Left lung (tissue), 10 donors: Measurements from ENCODE around the gene CYSLTR2. TPM values are rescaled to one million over a fixed set of nuclear protein-coding genes. Genes with fewer than 3 reads are reported as not detected.

ENCODE experiments used
- ATAC-seq: fragments of 200-7000 bp; cut with Tn5 transposase; one replicate; pipeline ENCODE4 v1.9.1; 2020; ENCODE audit warnings: moderate library complexity
- DNase-seq, 4 donors: peaks; one replicate each; pipeline ENCODE4 v3.0.0-alpha.2; 2013 to 2020
- H3K27ac ChIP-seq, 2 donors: fragments of 200-600 bp; sonication (generic) in 1 of 2; one replicate each; pipeline versions ENCODE4 v1.5.0 to v1.8.0; 2020 to 2021
- H3K27me3 ChIP-seq, 2 donors: fragments of 200-600 bp; sonication (generic) in 1 of 2; one replicate each; pipeline versions ENCODE4 v1.5.0 to v1.8.0; 2020 to 2021
- H3K36me3 ChIP-seq, 2 donors: fragments of 200-600 bp; sonication (generic) in 1 of 2; one replicate each; pipeline versions ENCODE4 v1.5.0 to v1.8.0; 2020 to 2021
- H3K4me1 ChIP-seq, 2 donors: fragments of 200-600 bp; one replicate each; pipeline ENCODE4 v1.8.0; 2021
- H3K4me3 ChIP-seq, 2 donors: fragments of 200-600 bp; sonication (generic) in 1 of 2; one replicate each; pipeline versions ENCODE4 v1.5.0 to v1.8.0; 2020 to 2021; ENCODE audit warnings: mild to moderate bottlenecking in 1 of 2
- H3K9me3 ChIP-seq, 2 donors: fragments of 200-600 bp; sonication (generic) in 1 of 2; one replicate each; pipeline versions ENCODE4 v1.5.0 to v1.8.0; 2020 to 2021
- CTCF ChIP-seq, 2 donors: fragments of 200-600 bp; sonication (generic) in 1 of 2; IDR thresholded peaks; one replicate each; pipeline versions ENCODE4 v1.5.0 to v1.8.0; 2021; ENCODE audit warnings: antibody characterized with exemption in 2 of 2
- intact Hi-C, 2 donors: fragments of 100-400 bp; cut with DNase I; formaldehyde crosslinking; loops; one replicate each; pipeline versions ENCODE4 v1.11.2 to v1.14.2; 2022
- polyA plus RNA-seq, 6 donors: library from polyadenylated mRNA; unstranded; fragments of 120-200 nt; gene quantifications; one replicate each; pipeline ENCODE4 v1.2.1, GENCODE V29; 2013; ENCODE audit not compliant: insufficient read length in 6 of 6
- total RNA-seq, 2 donors: library from RNA; stranded (reverse); fragmentation: NEBNext Ultra II Directional; extraction: Animal tissue kit (Norgen Biotek cat#: 25700); gene quantifications; one replicate each; pipeline ENCODE4 v1.2.1, GENCODE V29; 2021
- donor health status: DM: no; HTN: yes; CAD: no.
- donor health status: DM: no; HTN: no; CAD: no.

The CYSLTR2 gene
- total and polyA plus RNA-seq, 8 donors: 0.21 to 1.2 (median 0.37) TPM

DNA sequence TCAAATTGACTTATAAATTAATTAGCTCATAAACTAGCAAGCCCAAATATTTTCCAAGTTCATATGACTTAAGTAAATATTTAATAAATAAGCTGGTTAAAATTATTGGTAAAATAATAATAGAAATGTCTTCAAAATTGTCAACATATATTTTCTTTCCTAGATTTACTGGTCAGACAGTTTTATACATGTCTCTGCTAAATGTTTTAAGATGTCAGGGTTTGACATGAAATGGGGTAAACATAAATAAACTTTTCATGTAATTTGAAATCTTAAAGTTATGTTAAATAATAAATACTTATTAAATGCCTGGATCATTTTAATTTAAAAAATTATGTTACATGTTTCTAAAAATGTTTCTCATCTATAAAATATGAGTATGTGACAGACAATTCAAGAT lies 18.3 kb upstream of the CYSLTR2 start:
- no peak overlapping the region for H3K27ac ChIP-seq
- TF ChIP-seq CTCF (IDR thresholded peaks at IDR 0.05): no peak
- no peak overlapping the region for H3K4me3 ChIP-seq
- DNase-seq (no peak), ATAC-seq (no peak)
- H3K9me3 ChIP-seq: peaks cover 4 to 26% of the 10 kb centered on the region in 2 donors
- H3K27me3 ChIP-seq: no peaks in the 10 kb centered on the region
- H3K4me1 ChIP-seq: no peaks in the 10 kb centered on the region
- H3K36me3 ChIP-seq: no peaks in the 10 kb centered on the region
- intact Hi-C loops: no loop called here

GRCh38 chr13:48636550-48636949 lies 17.2 kb upstream of the CYSLTR2 start:
- no peak for TF ChIP-seq CTCF (IDR thresholded peaks at IDR 0.05)
- Histone ChIP-seq H3K27ac (no peak overlapping the region), H3K9me3 (peaks cover 4 to 26% of the 10 kb centered on the region in 2 donors), H3K27me3 (no peaks in the 10 kb centered on the region), H3K4me3 (no peak overlapping the region), H3K36me3 (no peaks in the 10 kb centered on the region), H3K4me1 (no peaks in the 10 kb centered on the region)
- no peak for ATAC-seq
- intact Hi-C loops: no loop called here
- DNase-seq: no peak

GRCh38 chr13:48637601-48638000 lies 16.1 kb upstream of the CYSLTR2 start:
- DNase-seq (no peak), ATAC-seq (no peak)
- intact Hi-C loops: no loop called here
- Histone ChIP-seq H3K4me3 (no peak overlapping the region), H3K36me3 (no peaks in the 10 kb centered on the region), H3K27me3 (no peaks in the 10 kb centered on the region), H3K9me3 (peaks cover 4 to 26% of the 10 kb centered on the region in 2 donors), H3K27ac (no peak overlapping the region), H3K4me1 (no peaks in the 10 kb centered on the region)
- TF ChIP-seq CTCF (IDR thresholded peaks at IDR 0.05): no peak

DNA sequence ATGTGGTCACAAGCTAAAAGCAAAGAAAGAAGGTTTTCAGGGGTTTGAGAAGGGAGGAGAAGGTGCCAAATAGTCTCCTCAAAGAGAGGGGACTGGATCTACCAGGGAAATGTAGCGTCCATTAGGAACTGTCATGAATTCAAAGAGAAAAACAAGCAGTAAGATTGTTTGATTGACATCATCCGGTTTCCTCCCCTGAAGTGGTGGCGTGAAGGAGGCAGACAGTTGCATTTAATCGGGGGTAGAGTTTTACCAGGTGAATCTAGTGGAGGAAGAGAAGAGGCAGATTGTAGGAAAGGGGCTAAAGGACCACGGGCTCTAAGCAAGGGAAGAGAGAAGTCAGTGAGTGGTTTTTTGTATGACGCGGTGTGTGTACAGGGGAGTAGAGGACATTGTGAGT lies 13.0 kb upstream of the CYSLTR2 start:
- ATAC-seq: no peak
- Histone ChIP-seq H3K4me1 (no peaks in the 10 kb centered on the region), H3K9me3 (peaks cover 0 to 10% of the 10 kb centered on the region in 2 donors), H3K4me3 (no peak overlapping the region), H3K36me3 (no peaks in the 10 kb centered on the region), H3K27me3 (no peaks in the 10 kb centered on the region), H3K27ac (no peak overlapping the region)
- TF ChIP-seq CTCF (IDR thresholded peaks at IDR 0.05): no peak
- intact Hi-C loops: no loop called here
- no peak for DNase-seq

GRCh38 chr13:48641404-48641803 lies 12.3 kb upstream of the CYSLTR2 start:
- no peak overlapping the region for H3K27ac ChIP-seq
- intact Hi-C loops: no loop called here
- no peak for TF ChIP-seq CTCF (IDR thresholded peaks at IDR 0.05)

More at GRCh38 chr13:48641404-48641803, 12.3 kb upstream of the CYSLTR2 start:
- DNase-seq (no peak), ATAC-seq (no peak)
- H3K27me3 ChIP-seq: no peaks in the 10 kb centered on the region
- H3K9me3 ChIP-seq: peaks cover 0 to 4% of the 10 kb centered on the region in 2 donors
- no peak overlapping the region for H3K4me3 ChIP-seq
- H3K36me3 ChIP-seq: no peaks in the 10 kb centered on the region
- H3K4me1 ChIP-seq: no peaks in the 10 kb centered on the region
